Astrocyte of the spinal cord (primary cell): ENCODE results near the gene RTN1.

ENCODE experiments used
- DNase-seq: peaks from one replicate; pipeline ENCODE4 v3.0.0; 2011; ENCODE audit warnings: low read depth, low spot score
- H3K4me3 ChIP-seq: 2 replicates; pipeline ENCODE4 v1.5.1; 2011; ENCODE audit warnings: low read depth, mild to moderate bottlenecking, low read length, moderate library complexity
- in situ Hi-C: cut with HindIII; loops from 2 replicates; pipeline ENCODE4 v1.10.0; 2017; ENCODE audit warnings: low sequenced_read_pairs
- TF ChIP-seq, protein P1 (sequence below): IDR thresholded peaks from 2 replicates; pipeline ENCODE4 v1.5.1; 2012; ENCODE audit warnings: low read depth, mild to moderate bottlenecking, low read length, inconsistent platforms

The RTN1 gene

DNA sequence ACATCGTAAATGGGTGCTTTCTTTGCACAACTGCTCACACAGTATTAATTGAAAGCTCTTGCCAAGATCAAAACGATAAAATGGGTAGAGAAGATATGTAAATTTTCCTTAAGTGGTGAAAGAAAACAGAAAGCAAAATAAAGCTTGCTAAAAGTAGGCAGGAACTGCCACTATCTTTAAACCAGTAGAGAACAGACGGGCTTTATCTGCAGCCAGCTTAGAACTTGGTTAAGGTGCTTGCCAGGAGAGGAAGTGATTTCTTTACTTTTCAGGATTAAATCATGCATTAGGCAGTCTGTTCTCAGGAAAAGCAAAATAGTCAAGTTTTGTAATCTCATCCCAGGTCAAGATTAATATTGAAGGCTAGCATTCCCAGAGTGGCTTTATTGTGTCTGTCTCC is 237.1 kb downstream of the RTN1 start:
- TF ChIP-seq, protein P1, sequence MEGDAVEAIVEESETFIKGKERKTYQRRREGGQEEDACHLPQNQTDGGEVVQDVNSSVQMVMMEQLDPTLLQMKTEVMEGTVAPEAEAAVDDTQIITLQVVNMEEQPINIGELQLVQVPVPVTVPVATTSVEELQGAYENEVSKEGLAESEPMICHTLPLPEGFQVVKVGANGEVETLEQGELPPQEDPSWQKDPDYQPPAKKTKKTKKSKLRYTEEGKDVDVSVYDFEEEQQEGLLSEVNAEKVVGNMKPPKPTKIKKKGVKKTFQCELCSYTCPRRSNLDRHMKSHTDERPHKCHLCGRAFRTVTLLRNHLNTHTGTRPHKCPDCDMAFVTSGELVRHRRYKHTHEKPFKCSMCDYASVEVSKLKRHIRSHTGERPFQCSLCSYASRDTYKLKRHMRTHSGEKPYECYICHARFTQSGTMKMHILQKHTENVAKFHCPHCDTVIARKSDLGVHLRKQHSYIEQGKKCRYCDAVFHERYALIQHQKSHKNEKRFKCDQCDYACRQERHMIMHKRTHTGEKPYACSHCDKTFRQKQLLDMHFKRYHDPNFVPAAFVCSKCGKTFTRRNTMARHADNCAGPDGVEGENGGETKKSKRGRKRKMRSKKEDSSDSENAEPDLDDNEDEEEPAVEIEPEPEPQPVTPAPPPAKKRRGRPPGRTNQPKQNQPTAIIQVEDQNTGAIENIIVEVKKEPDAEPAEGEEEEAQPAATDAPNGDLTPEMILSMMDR: no peak
- in situ Hi-C loops: no loop called here
- no peak overlapping the region for H3K4me3 ChIP-seq
- DNase-seq: no peak

- DNase-seq: peak; percentile 28
- TF ChIP-seq, protein P1: peak; percentile 72
- in situ Hi-C loops: no loop called here
- no peak overlapping the region for H3K4me3 ChIP-seq
Observed at GRCh38 chr14:59632381-59632780, 238.2 kb downstream of the RTN1 start.

DNA sequence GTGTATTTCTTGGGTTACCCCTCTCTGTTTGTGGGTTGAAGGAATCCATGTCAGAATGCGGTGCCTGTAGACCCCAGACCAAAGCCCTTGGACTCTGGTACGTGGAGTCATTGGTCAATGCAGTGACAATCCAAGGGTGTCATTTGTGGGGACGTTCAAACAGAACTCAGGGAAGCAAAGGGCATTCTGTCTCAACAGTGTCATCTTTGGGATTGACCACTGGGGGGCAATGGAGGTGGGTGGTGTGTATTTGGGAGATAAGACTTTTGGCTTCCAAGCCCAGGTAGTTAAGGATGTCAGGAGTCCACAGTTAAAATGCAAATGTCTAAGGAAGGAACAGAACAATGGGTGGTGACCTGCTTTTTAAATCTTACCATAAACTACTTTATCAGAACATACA is 239.3 kb downstream of the RTN1 start:
- no peak overlapping the region for H3K4me3 ChIP-seq
- DNase-seq: no peak
- TF ChIP-seq, protein P1: peak; percentile 36
- in situ Hi-C loops: no loop called here

- in situ Hi-C loops: no loop called here
- DNase-seq: peak; percentile 9
- H3K4me3 ChIP-seq: peak overlapping the region; percentile 23
Observed at GRCh38 chr14:59630288-59630963, 240.2 kb downstream of the RTN1 start.

GRCh38 chr14:59629444-59630287 is 240.9 kb downstream of the RTN1 start:
- TF ChIP-seq, protein P1: no peak
- in situ Hi-C loops: no loop called here
- no peak for DNase-seq
- H3K4me3 ChIP-seq: no peak overlapping the region

More at GRCh38 chr14:59630288-59630963, 240.2 kb downstream of the RTN1 start:
- TF ChIP-seq, protein P1: no peak

- TF ChIP-seq, protein P1: no peak
- in situ Hi-C loops: no loop called here
- H3K4me3 ChIP-seq: no peak overlapping the region
- DNase-seq: no peak
Observed at GRCh38 chr14:59627011-59627520, 243.5 kb downstream of the RTN1 start.
